NCI-H345 treated with DMSO at 0.1 percent for 48 hours (cell line): ENCODE results near the gene SPAG9.
"Not testable (repeated sequence)": the region's sequence is repeated elsewhere in the genome, so short reads cannot be mapped to it uniquely, and the experiment has no call there.

Experiments used
- DNase-seq: peaks from one replicate; lab custom pipeline; 2025; ENCODE audit not compliant: unreplicated experiment; lab: John Stamatoyannopoulos, UW

The SPAG9 gene

GRCh38 chr17:51087072-51087757, 33.5 kb downstream of the SPAG9 start:
- no peak for DNase-seq

- DNase-seq: no peak
Observed at GRCh38 chr17:51085150-51085805, 35.4 kb downstream of the SPAG9 start.

- no peak for DNase-seq
Observed at GRCh38 chr17:51083981-51084380, 36.7 kb downstream of the SPAG9 start.

- not testable (repeated sequence) for DNase-seq
Observed at GRCh38 chr17:51083364-51083763, 37.3 kb downstream of the SPAG9 start.

GRCh38 chr17:51079049-51079448, 41.6 kb downstream of the SPAG9 start:
- DNase-seq: no peak

- no peak for DNase-seq
Observed at GRCh38 chr17:51078009-51078592, 42.6 kb downstream of the SPAG9 start.

GRCh38 chr17:51076821-51077220, 43.8 kb downstream of the SPAG9 start:
- no peak for DNase-seq

- no peak for DNase-seq
Observed at GRCh38 chr17:51071556-51071955, 49.1 kb downstream of the SPAG9 start.

- DNase-seq: no peak
Observed at GRCh38 chr17:51065466-51065865, 55.2 kb downstream of the SPAG9 start.

- no peak for DNase-seq
Observed at GRCh38 chr17:51064061-51064735, 56.5 kb downstream of the SPAG9 start.

- DNase-seq: no peak
Observed at GRCh38 chr17:51060396-51060795, 60.3 kb downstream of the SPAG9 start.

GRCh38 chr17:51059781-51060180, 60.9 kb downstream of the SPAG9 start:
- DNase-seq: no peak

GRCh38 chr17:51057534-51057933, 63.1 kb downstream of the SPAG9 start:
- DNase-seq: no peak

- DNase-seq: no peak
Observed at GRCh38 chr17:51056813-51057510, 63.7 kb downstream of the SPAG9 start.

- DNase-seq: no peak
Observed at GRCh38 chr17:51054748-51055147, 65.9 kb downstream of the SPAG9 start.

GRCh38 chr17:51052235-51052634, 68.4 kb downstream of the SPAG9 start:
- DNase-seq: no peak

- no peak for DNase-seq
Observed at GRCh38 chr17:51050291-51051033, 70.2 kb downstream of the SPAG9 start.

- DNase-seq: no peak
Observed at GRCh38 chr17:51046514-51047384, 73.9 kb downstream of the SPAG9 start.

- no peak for DNase-seq
Observed at GRCh38 chr17:51046046-51046445, 74.6 kb downstream of the SPAG9 start.

GRCh38 chr17:51045621-51046020, 75.0 kb downstream of the SPAG9 start:
- DNase-seq: no peak
